Cardiac atrium fibroblast (primary cell): ENCODE measurements around the gene IL22RA1. TPM values are rescaled to one million over a fixed set of nuclear protein-coding genes. Genes with fewer than 3 reads are reported as not detected.

Experiments
- total RNA-seq: library from RNA; depleted of rRNA; stranded (reverse); fragments of >200 nt; gene quantifications from 2 replicates; pipeline ENCODE4 v1.2.3, GENCODE V29; 2015

IL22RA1 gene, protein sequence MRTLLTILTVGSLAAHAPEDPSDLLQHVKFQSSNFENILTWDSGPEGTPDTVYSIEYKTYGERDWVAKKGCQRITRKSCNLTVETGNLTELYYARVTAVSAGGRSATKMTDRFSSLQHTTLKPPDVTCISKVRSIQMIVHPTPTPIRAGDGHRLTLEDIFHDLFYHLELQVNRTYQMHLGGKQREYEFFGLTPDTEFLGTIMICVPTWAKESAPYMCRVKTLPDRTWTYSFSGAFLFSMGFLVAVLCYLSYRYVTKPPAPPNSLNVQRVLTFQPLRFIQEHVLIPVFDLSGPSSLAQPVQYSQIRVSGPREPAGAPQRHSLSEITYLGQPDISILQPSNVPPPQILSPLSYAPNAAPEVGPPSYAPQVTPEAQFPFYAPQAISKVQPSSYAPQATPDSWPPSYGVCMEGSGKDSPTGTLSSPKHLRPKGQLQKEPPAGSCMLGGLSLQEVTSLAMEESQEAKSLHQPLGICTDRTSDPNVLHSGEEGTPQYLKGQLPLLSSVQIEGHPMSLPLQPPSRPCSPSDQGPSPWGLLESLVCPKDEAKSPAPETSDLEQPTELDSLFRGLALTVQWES
- total RNA-seq, result 0.16 TPM in 1 of 2 replicates, not detected in the other

DNA sequence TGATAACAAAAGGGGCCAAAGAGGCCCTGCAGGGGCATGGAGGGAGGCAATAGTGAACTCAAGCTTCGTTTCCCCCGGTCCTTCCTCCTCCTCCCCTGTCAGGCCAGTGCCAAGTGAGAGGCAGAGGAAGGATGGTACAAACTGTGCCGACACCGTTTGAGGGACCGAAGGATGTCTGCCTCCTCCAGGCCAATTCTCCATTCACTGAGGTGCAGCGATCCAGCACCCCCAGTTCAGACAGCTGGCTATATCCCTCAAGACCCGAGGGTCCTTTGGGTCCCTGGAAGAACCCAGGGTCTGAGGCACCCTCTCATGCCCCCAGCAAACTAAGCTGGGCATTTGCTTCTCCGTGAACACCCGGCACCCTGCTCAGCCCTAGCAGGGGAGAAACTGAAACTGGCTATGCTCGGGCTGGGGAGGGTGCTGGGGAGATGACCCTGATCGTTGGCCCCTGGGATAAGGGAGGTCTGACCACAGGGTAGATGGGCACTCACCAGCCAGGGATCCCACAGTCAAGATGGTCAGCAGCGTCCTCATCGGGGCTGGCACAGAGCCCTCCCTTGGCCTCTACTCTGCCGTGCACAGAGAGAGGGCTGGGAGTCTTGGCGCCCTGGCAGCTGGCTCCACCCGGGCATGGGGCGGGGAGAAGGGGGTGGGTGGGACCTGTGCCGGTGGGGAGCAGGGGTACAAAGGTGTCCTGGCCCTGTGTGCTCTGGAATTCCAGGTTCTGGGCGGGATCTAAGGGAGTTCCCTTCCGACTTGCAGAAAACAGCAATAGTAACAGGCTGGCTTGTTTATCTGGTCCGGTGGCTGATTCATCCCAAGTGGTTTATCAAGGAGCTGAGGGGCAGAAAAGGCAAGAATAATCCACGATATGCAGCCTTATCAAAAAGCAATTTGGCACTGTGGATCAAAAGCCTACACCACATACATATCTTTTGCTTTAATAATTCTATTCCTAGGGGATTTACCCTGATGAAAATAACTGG is at the start of gene IL22RA1:
Gene IL22RA1, minus strand, starts transcription at position 595 of the 989 bp plus-strand sequence. Its CDS starts 58 bp downstream, at position 537.

DNA sequence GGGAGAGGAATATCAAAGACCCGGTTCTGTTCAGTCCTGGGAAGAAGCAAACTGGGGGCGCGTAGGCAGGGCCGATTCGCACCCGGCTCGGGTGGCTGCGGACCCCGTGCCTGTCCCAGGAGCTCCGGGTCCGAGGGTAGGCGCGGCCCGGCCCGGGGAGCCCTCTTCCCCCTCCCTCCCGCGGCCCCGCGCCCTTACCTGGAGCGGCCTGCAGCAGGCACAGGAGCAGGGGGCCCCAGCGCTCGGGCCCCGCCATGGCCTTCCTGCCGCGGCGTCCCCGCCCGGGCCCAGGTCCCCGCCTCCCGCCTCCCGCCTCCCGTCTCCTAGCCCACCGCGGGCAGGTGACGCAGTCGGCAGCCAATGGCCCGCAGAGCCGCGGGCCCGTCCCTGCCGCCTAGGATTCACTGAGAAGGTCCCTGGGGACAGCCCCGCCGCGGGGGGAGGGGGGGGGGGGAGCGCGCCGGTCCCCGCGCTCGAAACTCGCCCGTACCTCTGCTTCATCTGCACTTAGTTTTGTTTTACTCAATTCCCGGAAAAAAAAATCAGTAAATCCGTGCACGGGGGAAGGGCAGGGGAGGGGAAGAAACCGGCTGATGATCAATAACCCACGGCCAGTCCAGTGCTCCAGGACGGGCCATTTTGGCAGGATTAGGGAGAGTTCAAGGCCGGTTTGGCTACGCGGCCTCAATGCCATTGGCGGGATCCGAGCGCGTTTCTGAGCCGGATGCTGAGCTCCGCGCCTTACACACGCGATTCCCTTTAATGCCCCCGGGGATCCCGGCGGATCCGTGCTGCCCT is 44.3 kb upstream of the IL22RA1 start, which contains the start of gene IFNLR1:
Gene IFNLR1, minus strand, starts transcription at position 297 of the 798 bp plus-strand sequence. Its CDS starts 41 bp downstream, at position 256.

DNA sequence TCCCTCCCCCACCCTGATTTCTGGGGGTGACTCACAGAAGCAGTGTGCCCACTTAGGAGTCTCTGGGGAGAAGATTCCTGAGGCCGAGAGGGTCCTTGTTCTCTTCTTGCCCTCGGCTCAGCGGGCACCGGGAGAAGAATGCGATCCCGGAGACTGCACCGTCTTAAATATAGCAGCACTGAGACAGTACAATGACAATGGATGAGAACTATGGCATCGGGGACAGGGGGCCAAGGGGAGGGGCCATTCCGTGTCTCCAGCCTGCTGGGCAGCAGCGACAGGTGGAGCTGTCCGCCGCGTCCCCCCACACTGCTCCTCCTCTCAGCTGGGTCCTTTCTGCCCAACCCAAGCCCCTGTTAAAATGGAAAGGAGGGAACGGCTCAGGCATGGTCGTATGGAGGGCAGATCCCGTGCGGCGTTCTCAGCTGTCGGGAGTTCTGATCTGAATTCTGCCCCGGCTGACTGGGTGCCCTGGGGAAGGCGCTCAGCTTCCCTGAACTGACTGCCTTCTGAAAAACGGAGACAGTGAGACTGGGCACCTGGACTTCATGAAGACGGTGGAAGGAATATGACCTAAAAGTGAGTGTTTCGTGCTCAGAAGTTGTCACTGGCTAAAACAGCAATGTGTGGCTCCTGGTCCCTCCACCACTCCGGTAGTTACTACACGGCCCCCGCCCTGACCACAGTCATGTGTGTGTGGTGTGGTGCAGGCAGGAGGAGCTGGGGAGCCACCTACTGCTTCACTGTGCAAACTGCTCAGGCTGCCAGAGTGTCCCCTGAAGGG is 30.8 kb downstream of the IL22RA1 start, which contains the start of gene MYOM3:
Gene MYOM3, minus strand, starts transcription at position 140 of the 784 bp plus-strand sequence. CDS start 3,499 bp downstream, outside the sequence.

Other genes starting within 250 kb of the IL22RA1 start
- gene CNR2, start 229.8 kb downstream of the IL22RA1 start, total RNA-seq, result not detected in 2 replicates
- 56.1 and 74.7 TPM in 2 replicates for gene PNRC2, start 183.3 kb downstream of the IL22RA1 start, total RNA-seq
- gene SRSF10, start 162.8 kb downstream of the IL22RA1 start, total RNA-seq, result 45.0 and 52.2 TPM in 2 replicates
- gene MYOM3, start 31.0 kb downstream of the IL22RA1 start, total RNA-seq, result not detected in 2 replicates
- under 0.01 TPM in 1 of 2 replicates, not detected in the other for gene IFNLR1, start 44.1 kb upstream of the IL22RA1 start, total RNA-seq
- not detected in 2 replicates for gene GRHL3, start 176.2 kb upstream of the IL22RA1 start, total RNA-seq